Right lobe of liver (tissue), 4 donors: ENCODE measurements around the gene MAGEA2.
"Not testable (repeated sequence)": the region's sequence is repeated elsewhere in the genome, so short reads cannot be mapped to it uniquely, and the experiment has no call there.

Experiments
- CTCF ChIP-seq, 4 donors: fragments of 200-600 bp in 3 of 4; fragments of 450-650 bp in 1 of 4; IDR thresholded peaks; one replicate each; pipeline versions ENCODE4 v1.5.1 to v1.8.0; 2016 to 2022; ENCODE audit warnings: antibody characterized with exemption in 4 of 4, mild to moderate bottlenecking in 2 of 4
- POLR2A ChIP-seq: fragments of 450-650 bp; IDR thresholded peaks from one replicate; pipeline ENCODE4 v1.6.1; 2017; ENCODE audit warnings: antibody characterized with exemption, mild to moderate bottlenecking
- donor health status: DM: no; HTN: no; CAD: no.
- donor health status: DM: no; HTN: no; CAD: no.
- donor health status: DM: no; HTN: yes; CAD: no.

- not testable (repeated sequence) for TF ChIP-seq CTCF (IDR thresholded peaks at IDR 0.05); POLR2A
These were observed 47.1 kb downstream of the MAGEA2 start for GRCh38 chrX:152706500-152706899.
